NCI-H345 treated with DMSO at 0.1 percent for 48 hours (cell line): ENCODE measurements around the gene DSCAML1.

Source experiments
- DNase-seq: peaks from one replicate; lab custom pipeline; 2025; ENCODE audit not compliant: unreplicated experiment; lab: John Stamatoyannopoulos, UW

The DSCAML1 gene

GRCh38 chr11:117642835-117643234, 154.2 kb downstream of the DSCAML1 start:
- no peak for DNase-seq

GRCh38 chr11:117642396-117642795, 154.6 kb downstream of the DSCAML1 start:
- DNase-seq: no peak

GRCh38 chr11:117641008-117641915, 155.8 kb downstream of the DSCAML1 start:
- DNase-seq: no peak

- no peak for DNase-seq
Observed at GRCh38 chr11:117640041-117640440, 157.0 kb downstream of the DSCAML1 start.

GRCh38 chr11:117639601-117640000, 157.4 kb downstream of the DSCAML1 start:
- no peak for DNase-seq

- DNase-seq: no peak
Observed at GRCh38 chr11:117638911-117639543, 158.0 kb downstream of the DSCAML1 start.

GRCh38 chr11:117634756-117635603, 162.0 kb downstream of the DSCAML1 start:
- no peak for DNase-seq

- no peak for DNase-seq
Observed at GRCh38 chr11:117633976-117634755, 162.8 kb downstream of the DSCAML1 start.

GRCh38 chr11:117633186-117633754, 163.7 kb downstream of the DSCAML1 start:
- DNase-seq: no peak

- DNase-seq: no peak
Observed at GRCh38 chr11:117632306-117632705, 164.7 kb downstream of the DSCAML1 start.

- no peak for DNase-seq
Observed at GRCh38 chr11:117631336-117632140, 165.5 kb downstream of the DSCAML1 start.

GRCh38 chr11:117629891-117630538, 167.0 kb downstream of the DSCAML1 start:
- no peak for DNase-seq

- no peak for DNase-seq
Observed at GRCh38 chr11:117629146-117629545, 167.9 kb downstream of the DSCAML1 start.

GRCh38 chr11:117627259-117627658, 169.8 kb downstream of the DSCAML1 start:
- DNase-seq: no peak

GRCh38 chr11:117626576-117626975, 170.4 kb downstream of the DSCAML1 start:
- no peak for DNase-seq

GRCh38 chr11:117625237-117625636, 171.8 kb downstream of the DSCAML1 start:
- no peak for DNase-seq

GRCh38 chr11:117623831-117624271, 173.2 kb downstream of the DSCAML1 start:
- DNase-seq: no peak

- DNase-seq: no peak
Observed at GRCh38 chr11:117621226-117621625, 175.8 kb downstream of the DSCAML1 start.

- no peak for DNase-seq
Observed at GRCh38 chr11:117620659-117621058, 176.4 kb downstream of the DSCAML1 start.
